Activated effector memory CD4-positive, alpha-beta T cell treated with anti-CD3 and anti-CD28 coated beads, Interleukin-2, amount 50 U/mL, for 16 hours (primary cell): ENCODE measurements around the gene MYH7.
A peak's percentile ranks its signal among the peaks of the same experiment; 100 is the strongest.

ENCODE experiments used
- DNase-seq: peaks from one replicate; pipeline ENCODE4 v3.0.0-alpha.2; 2020

MYH7 gene

DNA sequence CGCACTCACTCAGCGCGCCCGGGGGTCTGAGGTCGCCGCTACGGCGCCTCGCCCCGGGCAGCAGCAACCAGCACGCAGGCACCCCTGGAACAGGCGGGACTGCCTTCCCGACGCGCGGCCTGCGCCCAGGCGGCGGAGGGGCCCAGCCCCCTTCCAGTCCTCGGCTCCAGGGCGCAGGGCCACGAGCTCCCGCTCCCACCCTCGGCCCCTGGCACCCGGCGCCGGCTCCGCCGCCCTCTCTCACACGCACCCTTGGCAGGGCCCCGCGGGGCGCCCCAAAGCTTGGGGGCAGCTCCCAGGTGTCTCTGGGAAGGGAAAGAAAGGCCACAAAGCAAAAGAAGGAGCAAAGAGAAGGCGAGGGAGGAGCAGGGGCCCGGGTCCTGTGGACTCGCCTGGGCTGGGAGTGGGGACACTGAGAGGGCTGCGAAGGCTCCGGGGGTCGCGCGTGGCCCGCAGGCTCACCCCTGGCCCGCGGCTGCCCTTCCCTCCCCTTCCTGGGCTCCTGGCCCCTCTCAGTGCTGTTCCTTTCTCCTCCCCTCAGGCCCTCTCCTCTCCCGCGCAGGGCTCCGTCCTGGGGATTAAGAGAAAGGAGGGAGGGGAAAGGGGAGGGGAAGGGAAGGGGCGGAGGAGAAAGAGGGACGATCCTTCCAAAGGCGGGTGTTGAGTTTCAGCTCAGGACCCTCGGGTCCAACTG lies 69.6 kb downstream of the MYH7 start:
- DNase-seq = peak; percentile 49

DNA sequence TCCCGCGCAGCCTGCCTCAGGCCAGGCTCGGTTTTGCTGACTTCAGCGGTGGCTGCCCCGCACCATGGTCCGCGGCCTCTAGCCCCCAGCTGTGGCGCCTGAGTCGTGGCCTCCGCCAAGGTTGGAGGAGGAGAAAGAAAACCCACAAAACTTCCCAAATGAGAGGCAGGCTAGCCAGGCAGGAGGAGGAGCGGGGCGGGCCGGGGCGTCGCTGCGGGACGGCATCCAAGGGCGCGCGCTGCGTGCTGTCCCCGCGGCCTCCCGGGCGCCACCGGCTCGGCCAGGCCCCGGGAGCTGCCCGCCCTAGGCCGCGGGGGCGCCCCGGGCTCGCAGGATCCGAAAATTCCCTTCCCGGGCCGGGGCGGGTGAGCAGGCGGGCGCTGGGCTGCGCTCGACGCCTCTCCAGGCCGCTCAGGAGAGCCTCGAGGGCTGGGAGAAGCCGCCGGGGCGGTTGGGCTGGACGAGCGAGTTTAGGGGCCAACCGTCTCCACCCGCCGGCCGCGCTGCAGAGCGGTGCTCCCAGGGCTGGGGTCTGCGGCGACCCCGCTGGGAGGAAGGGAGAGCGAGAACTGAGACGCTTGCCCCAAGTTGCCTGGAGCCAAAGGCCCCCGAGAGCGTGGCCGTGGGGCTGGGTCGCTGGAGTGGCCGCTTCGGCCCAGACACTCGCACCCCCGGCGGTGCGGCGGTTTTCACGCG lies 70.3 kb downstream of the MYH7 start, which contains the start of gene EFS:
TSS of gene EFS (minus strand) at position 137 of the 696 bp plus-strand sequence. CDS start 147 bp downstream, outside the sequence.
- DNase-seq = no peak

DNA sequence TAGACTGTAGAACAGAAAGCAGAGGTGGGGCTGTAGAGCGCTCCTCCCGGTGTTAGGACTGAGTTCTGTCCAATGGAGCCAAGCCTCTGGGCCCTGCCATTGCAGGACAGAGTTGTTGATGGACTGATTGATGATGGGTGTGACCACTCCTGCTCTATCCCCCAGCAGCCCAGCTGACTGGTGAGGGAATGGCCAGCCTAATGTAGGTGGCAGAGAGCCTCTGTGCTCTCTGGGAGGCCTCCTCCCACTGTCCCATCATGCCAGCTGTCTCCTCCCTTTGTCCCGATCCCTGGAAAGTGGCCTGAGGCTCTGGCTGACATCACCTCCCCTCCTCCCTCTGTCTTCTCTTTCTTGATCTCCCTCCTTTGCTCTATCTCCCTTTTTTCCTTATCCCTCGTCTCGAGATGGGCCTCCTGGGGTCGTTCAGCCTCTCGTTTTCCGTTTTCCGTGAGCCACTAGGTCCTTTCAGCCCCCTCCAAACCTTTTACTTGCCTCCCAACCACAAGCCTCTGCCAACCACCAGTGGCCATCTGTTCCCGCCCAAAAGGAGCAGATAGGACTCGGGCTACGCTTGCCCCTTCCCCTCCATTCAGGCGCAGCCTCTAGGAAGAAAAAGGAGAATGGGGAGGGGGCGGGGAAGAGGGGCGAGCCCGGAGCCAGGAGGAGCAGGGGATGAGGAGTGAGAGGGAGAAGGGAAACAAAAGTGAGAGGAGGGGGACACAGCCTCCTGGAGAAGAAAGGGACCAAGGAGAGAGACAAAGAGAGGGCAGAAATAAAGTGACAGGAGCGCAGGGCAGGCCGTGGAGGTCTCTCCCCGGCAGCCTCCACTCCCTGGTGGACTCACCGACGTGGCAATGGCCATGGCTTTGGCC lies 71.1 kb downstream of the MYH7 start:
- no peak for DNase-seq
